ENCODE results near the gene TYMP.

TYMP gene

GRCh38 chr22:50483106-50483505 is 46.7 kb downstream of the TYMP start:
- peak overlapping the region; percentile 69 for H3K4me3 Mint-ChIP-seq
- H3K4me1 Mint-ChIP-seq, result peaks cover 10% of the 10 kb centered on the region
- DNase-seq (ENCODE audit: low spot score in 2 of 2), result no peak
- H3K9me3 Mint-ChIP-seq, result no peaks in the 10 kb centered on the region
- no peak for ATAC-seq
- H3K27ac Mint-ChIP-seq, result no peak overlapping the region
- no peaks in the 10 kb centered on the region for H3K36me3 Mint-ChIP-seq

- Mint-ChIP-seq H3K4me1 (peaks cover 11% of the 10 kb centered on the region), H3K36me3 (no peaks in the 10 kb centered on the region), H3K27ac (peak overlapping the region; percentile 82), H3K4me3 (peak overlapping the region; percentile 69), H3K9me3 (no peaks in the 10 kb centered on the region)
- no peak for DNase-seq (ENCODE audit: low spot score in 2 of 2)
- ATAC-seq, result no peak
Measured at GRCh38 chr22:50482107-50483074, 47.4 kb downstream of the TYMP start.

GRCh38 chr22:50481440-50482106 is 48.2 kb downstream of the TYMP start, which contains the start of gene ADM2:
Gene ADM2 (plus strand): TSS chr22:50481543. CDS start chr22:50481848, 305 bp downstream.
- Mint-ChIP-seq H3K9me3 (no peaks in the 10 kb centered on the region), H3K36me3 (no peaks in the 10 kb centered on the region)
- peak; percentile 58 to 81 for DNase-seq (ENCODE audit: low spot score in 2 of 2)

GRCh38 chr22:50481045-50481439 is 48.8 kb downstream of the TYMP start:
- peak overlapping the region; percentile 32 for H3K27ac Mint-ChIP-seq
- peaks cover 17% of the 10 kb centered on the region for H3K4me1 Mint-ChIP-seq
- H3K4me3 Mint-ChIP-seq, result peak overlapping the region; percentile 63
- ATAC-seq (no peak), DNase-seq (ENCODE audit: low spot score in 2 of 2) (no peak)
- peaks cover 4% of the 10 kb centered on the region for H3K36me3 Mint-ChIP-seq
- no peaks in the 10 kb centered on the region for H3K9me3 Mint-ChIP-seq

More at GRCh38 chr22:50481440-50482106, 48.2 kb downstream of the TYMP start, which contains the start of gene ADM2:
- H3K27ac Mint-ChIP-seq, result peak within 1 kb of the TSS; percentile 82
- H3K4me3 Mint-ChIP-seq, result peak within 1 kb of the TSS; percentile 69
- peaks cover 17% of the 10 kb centered on the region for H3K4me1 Mint-ChIP-seq
- ATAC-seq, result peak; percentile 77

GRCh38 chr22:50479721-50480120 is 50.1 kb downstream of the TYMP start:
- no peak for DNase-seq (ENCODE audit: low spot score in 2 of 2)
- H3K4me3 Mint-ChIP-seq, result peak overlapping the region; percentile 63
- H3K36me3 Mint-ChIP-seq, result peaks cover 5% of the 10 kb centered on the region
- H3K27ac Mint-ChIP-seq, result no peak overlapping the region
- ATAC-seq, result no peak
- peaks cover 17% of the 10 kb centered on the region for H3K4me1 Mint-ChIP-seq
- H3K9me3 Mint-ChIP-seq, result no peaks in the 10 kb centered on the region

- Mint-ChIP-seq H3K9me3 (no peaks in the 10 kb centered on the region), H3K4me1 (peaks cover 30% of the 10 kb centered on the region), H3K36me3 (peaks cover 13% of the 10 kb centered on the region), H3K27ac (peak overlapping the region; percentile 33), H3K4me3 (no peak overlapping the region)
- ATAC-seq (no peak), DNase-seq (ENCODE audit: low spot score in 2 of 2) (no peak)
Measured at GRCh38 chr22:50477923-50478322, 51.9 kb downstream of the TYMP start.

- peaks cover 13% of the 10 kb centered on the region for H3K36me3 Mint-ChIP-seq
- peaks cover 40% of the 10 kb centered on the region for H3K4me1 Mint-ChIP-seq
- H3K4me3 Mint-ChIP-seq, result peak overlapping the region; percentile 88
- H3K27ac Mint-ChIP-seq, result peak overlapping the region; percentile 33
- H3K9me3 Mint-ChIP-seq, result no peaks in the 10 kb centered on the region
- no peak for ATAC-seq
- DNase-seq (ENCODE audit: low spot score in 2 of 2), result no peak
Measured at GRCh38 chr22:50476868-50477267, 52.9 kb downstream of the TYMP start.

Data from stimulated activated effector memory CD8-positive, alpha-beta T cell treated with anti-CD3 and anti-CD28 coated beads, Interleukin-12 subunit alpha, Interleukin-12 subunit beta, amount 100 ng/mL, for 72 hours (primary cell).